GM21515 (cell line): ENCODE measurements around the gene LAMA3.

ENCODE experiments used
- ATAC-seq: cut with Tn5 transposase; IDR thresholded peaks from one replicate; pipeline ENCODE4 v1.9.1; 2021; ENCODE audit not compliant: unreplicated experiment

The LAMA3 gene

DNA sequence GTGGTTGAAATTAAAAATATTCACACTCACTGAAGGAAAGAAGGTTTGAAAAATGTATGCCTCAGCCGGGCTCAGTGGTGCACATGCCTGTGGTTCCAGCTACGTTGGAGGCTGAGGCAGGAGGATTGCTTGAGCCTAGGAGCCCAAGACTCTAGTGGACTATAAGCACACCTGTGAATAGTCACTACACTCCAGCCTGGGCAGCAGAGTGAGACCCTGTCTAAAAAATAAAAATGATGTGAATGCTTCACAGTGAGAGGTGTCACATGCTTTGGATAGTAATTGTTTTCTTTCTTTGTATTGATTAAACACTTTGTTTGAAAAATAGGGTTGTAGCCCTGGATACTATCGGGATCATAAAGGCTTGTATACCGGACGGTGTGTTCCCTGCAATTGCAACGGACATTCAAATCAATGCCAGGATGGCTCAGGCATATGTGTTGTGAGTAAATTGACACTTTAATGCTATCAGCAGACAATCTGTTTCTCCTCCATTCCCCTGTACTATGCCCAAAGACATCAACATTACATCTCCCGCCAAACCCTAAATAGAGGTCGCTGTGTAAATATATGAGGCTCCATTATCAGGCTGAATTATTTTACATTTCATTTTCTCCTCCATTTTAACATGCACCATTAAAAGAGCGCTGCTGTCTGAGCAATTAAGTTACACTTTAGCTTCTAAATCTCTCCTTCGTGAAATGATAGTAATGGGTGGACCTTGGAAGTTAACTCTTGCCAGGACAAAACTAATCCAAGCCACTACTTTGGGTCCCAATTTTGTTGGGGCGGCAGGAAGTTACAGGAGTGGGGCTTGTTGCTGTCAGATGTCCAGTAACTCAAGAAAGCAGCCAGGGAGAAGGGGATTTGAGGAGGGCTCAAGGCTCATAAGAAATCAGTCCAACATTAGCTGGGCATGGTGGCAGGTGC is 187.0 kb downstream of the LAMA3 start:
- no peak for ATAC-seq

- no peak for ATAC-seq
Measured at GRCh38 chr18:23876921-23877320, 187.7 kb downstream of the LAMA3 start.

DNA sequence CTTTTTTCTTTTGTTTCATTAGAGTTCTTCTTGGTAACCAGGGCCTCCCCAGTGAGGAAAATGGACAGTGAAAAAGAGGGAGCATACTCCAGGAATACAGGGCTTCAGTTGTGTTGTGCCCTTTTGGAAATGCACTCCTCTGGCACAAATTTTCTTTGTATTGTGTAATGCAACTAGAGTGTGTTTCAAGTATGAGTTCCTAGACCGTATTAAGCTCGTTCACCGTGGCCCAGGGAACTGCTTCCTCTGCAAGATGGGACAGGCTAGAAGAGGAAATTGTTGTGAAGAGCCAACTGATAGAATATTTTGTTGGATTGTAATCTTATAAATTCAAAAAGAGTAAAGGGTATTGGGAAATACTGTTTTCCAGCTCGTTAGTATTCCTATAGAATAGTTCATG is 188.1 kb downstream of the LAMA3 start:
- ATAC-seq: no peak

DNA sequence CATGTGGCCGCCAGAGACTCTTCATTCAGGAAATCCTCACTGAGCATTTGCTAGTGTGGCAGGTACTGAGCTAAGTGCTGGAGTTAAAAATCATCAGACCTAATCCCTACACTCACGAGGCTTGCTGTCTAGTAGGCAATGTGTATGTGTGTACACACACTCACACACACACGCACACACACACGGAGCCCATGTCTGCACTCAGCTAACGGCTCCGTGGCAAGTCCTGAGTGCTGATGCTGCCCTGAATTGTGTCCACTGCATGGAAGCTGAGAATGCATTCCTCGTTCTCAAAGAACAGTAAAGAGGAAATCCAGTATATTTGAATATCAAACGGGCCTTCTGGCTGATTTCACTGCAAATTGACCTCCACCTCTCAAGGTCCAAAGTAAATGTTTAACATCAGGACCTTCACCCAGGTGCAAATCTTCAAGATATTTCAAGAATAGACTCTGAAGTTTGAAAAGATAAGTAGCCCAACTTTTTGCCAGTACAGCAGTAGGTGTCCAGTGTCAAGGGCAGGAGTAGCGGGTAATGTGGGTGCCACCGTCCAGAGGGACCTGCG is 189.2 kb downstream of the LAMA3 start:
- no peak for ATAC-seq

- ATAC-seq: no peak
Measured at GRCh38 chr18:23879126-23879525, 189.9 kb downstream of the LAMA3 start.

DNA sequence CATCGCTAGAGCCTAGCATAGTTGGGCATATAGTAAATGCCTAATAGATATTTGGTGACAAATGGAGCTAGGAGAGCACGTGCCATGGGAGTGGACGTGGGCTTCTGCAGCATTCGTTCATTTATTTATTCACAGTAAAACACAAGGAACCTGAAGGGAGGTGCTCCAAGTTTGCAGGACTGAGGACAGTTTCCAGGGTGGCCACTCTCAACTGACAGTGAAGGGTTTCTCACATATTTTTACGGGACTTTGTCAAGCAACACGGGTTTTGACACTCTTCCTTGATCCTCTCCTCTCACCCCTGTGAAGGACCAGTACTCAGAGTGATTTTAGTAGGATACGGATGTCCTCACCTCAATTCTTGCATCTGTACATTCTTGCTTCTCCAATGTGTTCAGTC is 190.3 kb downstream of the LAMA3 start:
- no peak for ATAC-seq

DNA sequence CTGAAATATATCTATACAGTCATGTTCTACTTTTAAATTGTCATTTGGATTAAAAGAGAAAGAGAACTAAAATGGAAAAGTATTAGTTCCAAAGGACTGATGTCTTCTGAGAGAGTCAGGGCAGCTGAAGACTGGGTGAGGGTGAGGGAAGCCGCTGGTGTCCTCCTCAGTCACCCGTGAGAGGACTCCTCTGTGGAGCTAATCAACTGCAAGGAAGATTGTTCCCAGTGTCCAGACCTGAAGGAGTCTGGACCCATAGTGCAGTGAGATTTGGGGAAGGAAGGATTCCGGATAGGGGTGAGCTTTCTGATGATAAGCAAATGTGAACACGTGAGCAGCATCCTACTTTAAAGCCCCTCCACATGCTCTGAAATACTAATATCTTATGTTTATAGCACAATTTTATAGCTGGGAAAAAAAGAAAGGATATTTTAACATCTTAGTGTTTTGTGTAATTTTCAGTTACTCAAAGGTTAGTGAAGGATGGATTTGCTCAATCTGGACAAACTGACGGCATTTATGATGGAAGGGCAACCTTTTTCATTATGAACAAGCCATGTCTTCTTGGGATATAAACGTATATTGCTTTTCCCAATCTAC is 190.8 kb downstream of the LAMA3 start:
- no peak for ATAC-seq

DNA sequence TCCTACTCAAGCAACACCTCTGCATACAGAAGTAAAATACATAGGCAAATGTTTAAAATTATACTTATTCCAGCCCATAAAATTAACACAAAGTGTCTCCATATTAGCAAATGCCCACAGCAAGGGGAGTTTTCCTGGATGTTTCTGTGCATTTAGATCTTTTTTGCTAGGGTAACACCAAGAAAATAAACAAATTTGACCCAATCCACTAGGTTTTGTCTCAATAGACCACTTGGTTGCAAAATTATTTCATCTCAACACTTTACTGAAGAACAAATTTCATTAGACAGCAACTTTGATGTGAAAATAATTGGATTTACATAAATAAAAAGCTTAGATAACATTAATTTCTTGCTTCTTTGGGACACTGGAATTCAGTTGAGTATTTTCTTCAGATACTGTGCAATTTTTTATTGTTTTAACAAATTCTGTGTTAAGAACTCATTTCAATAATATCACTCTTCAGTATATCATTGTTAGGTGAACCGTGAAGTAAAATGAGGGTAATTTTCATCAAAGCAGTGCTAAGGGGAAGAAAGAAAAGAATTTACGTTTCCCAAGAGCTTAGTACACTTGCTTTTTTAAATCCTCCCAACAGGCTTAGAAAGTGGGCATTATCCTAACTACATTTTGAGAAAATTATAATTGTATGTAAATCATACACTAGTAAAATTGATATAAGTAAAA is 191.8 kb downstream of the LAMA3 start:
- no peak for ATAC-seq

DNA sequence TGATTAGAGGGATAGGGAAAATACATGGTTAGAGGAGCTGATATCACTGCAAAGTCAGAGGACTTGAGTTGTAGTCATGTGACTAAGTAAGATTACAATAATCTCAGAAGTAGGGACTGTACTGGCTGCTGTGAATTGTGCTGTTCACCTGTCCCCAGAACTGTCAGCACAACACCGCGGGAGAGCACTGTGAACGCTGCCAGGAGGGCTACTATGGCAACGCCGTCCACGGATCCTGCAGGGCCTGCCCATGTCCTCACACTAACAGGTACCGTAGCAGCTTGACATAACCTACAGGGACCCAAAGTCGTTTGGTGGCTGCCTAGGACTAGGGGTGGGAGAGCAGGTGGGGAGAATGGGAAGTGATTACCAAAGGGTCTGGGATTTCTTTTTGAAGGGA is 192.5 kb downstream of the LAMA3 start:
- no peak for ATAC-seq

GRCh38 chr18:23882616-23883276 is 193.5 kb downstream of the LAMA3 start:
- ATAC-seq: no peak

GRCh38 chr18:23883277-23883790 is 194.1 kb downstream of the LAMA3 start:
- no peak for ATAC-seq

DNA sequence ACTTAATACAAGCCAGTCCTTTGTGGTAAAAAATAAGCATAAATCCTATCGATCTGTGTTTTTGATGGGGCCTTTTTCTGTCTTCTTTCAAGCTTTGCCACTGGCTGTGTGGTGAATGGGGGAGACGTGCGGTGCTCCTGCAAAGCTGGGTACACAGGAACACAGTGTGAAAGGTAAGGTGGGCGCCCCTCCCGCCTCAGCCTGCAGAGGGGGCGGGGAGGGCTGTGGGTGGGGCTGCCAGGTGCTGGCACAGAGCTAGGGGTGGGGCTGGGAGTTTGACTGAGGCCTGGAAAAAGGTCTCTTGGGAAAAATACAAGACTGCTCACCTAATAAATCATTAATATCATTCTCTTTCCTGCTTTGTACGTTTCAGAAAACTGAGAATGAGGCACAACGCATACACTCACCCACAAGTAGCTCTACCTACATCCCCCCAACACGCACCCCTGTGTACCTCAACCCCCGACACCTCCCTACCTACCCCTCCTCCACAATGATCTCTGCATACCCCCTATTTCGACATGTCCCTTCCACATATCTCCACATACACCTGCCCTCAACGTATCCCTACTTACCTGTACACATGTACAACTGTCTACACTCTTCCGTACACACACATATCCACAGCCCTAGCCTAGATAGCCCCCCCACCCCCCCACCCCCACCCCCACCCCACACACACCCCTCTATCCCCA is 195.6 kb downstream of the LAMA3 start:
- ATAC-seq: no peak

DNA sequence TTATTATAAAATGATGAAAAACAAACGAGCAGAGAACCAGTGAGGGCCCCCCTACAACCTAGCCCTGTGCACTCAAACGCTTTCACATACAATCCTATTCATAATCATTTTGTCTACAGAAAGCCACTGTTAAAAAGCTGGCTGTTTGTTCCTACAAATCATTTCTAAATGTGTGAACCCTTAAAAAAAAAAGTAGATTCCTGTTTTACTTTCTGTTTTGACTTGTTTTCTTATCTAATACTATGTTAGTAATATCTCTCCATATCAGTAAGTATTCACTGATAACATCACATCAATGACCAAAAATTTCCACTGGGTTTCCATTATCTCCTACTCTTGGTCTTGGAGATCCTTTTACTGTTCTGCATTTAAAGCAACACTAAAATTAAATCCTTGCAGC is 196.5 kb downstream of the LAMA3 start:
- ATAC-seq: no peak

DNA sequence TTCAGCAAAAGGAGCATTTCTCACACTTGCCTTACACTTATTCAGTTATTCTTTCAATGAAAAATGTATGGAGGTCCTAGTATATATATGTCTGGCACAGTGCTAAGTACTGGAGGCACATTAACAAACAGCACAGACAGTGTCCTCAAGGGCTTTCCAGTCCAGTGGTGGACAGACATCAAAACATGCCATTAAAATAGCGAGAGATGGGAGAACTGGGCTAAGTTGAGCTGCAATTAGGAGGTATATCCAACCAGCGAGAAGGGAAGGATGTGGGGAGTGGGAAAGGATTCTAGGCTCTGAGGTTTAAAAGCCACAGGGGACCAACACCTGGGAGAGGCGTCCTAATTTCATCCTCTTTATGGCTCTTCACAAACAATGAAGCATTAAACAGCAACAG is 197.8 kb downstream of the LAMA3 start:
- no peak for ATAC-seq

GRCh38 chr18:23887493-23887892 is 198.2 kb downstream of the LAMA3 start:
- ATAC-seq: no peak

- no peak for ATAC-seq
Measured at GRCh38 chr18:23888881-23889280, 199.6 kb downstream of the LAMA3 start.

DNA sequence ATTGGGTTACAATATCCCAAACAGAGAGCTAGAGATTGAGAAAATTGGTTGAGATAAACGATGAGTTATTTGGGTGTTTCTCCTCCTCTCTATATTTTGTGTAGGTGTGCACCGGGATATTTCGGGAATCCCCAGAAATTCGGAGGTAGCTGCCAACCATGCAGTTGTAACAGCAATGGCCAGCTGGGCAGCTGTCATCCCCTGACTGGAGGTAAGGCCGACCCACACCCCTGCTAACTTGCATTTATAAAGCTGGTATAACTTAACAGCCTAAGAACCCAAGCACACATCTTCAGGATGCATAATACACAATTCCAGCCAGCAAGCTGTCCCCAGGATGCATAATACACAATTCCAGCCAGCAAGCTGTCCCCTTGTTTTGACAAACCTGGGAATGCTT is 200.7 kb downstream of the LAMA3 start:
- no peak for ATAC-seq

- ATAC-seq: no peak
Measured at GRCh38 chr18:23890589-23890988, 201.3 kb downstream of the LAMA3 start.

- ATAC-seq: no peak
Measured at GRCh38 chr18:23893653-23894052, 204.4 kb downstream of the LAMA3 start.

DNA sequence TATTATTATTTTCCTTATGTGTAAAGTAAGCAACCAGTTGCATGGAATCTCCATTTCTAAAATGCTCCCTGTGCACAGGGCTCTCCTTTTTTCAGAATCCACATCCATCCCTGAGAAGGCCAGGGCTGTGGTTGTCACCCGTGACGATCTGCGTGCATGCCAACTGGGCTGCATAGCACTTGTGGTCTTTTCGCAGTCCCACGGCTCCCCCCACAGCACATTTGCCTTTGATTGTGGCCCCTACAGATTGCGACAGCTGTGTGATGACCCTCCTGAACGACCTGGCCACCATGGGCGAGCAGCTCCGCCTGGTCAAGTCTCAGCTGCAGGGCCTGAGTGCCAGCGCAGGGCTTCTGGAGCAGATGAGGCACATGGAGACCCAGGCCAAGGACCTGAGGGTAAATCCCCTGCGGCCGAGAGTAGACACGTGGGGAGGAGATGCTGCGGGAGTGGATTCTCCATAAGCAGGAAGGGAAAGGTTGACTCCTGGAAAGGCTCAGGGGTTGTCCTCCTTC is 205.5 kb downstream of the LAMA3 start:
- no peak for ATAC-seq
